Measurements from ENCODE around the gene SOX1.

DNA sequence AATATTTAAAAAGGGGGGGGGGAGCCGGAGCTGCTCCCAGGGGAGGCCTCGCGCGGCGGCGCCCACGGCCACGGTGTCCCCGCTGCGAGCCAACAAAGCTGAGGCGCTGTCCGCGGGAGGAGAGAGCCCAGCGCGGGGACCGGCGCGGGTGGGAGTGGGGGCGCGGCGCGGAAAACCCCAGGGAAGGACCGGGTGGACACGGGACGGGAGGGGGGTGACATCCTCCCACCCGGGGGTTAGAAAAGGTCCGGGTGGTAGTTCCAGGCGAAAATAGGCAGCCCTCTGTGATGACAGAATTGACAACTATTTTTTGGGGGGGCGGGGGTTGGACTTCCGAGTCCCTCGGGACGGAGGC, 11.1 kb upstream of the SOX1 start:
- TF ChIP-seq CTCF (IDR thresholded peaks at IDR 0.05; ENCODE audit: low read length) = no peak
- TF ChIP-seq EZH2 (IDR thresholded peaks at IDR 0.05; ENCODE audit: borderline replicate concordance, low read length) = no peak
